Brain microvascular endothelial cell (primary cell): ENCODE results near the gene POT1.

Source experiments
- DNase-seq: peaks from one replicate; pipeline ENCODE4 v3.0.0-alpha.2; 2020
- H3K27ac ChIP-seq: fragments of 250-450 bp; sonication (Bioruptor Pico); 2 replicates; pipeline ENCODE4 v1.5.1; 2020; ENCODE audit warnings: mild to moderate bottlenecking, moderate library complexity
- H3K27me3 ChIP-seq: fragments of 250-450 bp; sonication (Bioruptor Pico); replicated peaks from 2 replicates; pipeline ENCODE4 v1.5.1; 2020; ENCODE audit warnings: mild to moderate bottlenecking
- H3K36me3 ChIP-seq: fragments of 250-450 bp; sonication (Bioruptor Pico); replicated peaks from 2 replicates; pipeline ENCODE4 v1.5.1; 2020; ENCODE audit warnings: mild to moderate bottlenecking
- H3K4me3 ChIP-seq: 2 replicates; pipeline ENCODE4 v1.5.1; 2011; ENCODE audit warnings: low read depth, mild to moderate bottlenecking, control low read depth, low read length, moderate library complexity
- CTCF ChIP-seq: IDR thresholded peaks from 2 replicates; pipeline ENCODE4 v1.5.1; 2011; ENCODE audit warnings: low read depth, mild to moderate bottlenecking, moderate library complexity, low read length, control low read depth, inconsistent platforms; ENCODE audit errors: missing control alignments
- in situ Hi-C: cut with HindIII; loops from 2 replicates; pipeline ENCODE4 v1.10.0; 2017; ENCODE audit warnings: low sequenced_read_pairs, low pct_ligation_motif_present

POT1 gene

GRCh38 chr7:124907490-124907889 is 22.1 kb downstream of the POT1 start:
- DNase-seq: no peak
- Histone ChIP-seq H3K4me3 (no peak overlapping the region), H3K27me3 (no peaks in the 10 kb centered on the region), H3K27ac (no peak overlapping the region), H3K36me3 (no peaks in the 10 kb centered on the region)
- no peak for TF ChIP-seq CTCF
- in situ Hi-C loops: no loop called here

- H3K27me3 ChIP-seq: no peaks in the 10 kb centered on the region
- in situ Hi-C loops: no loop called here
- TF ChIP-seq CTCF: no peak
- no peak overlapping the region for H3K27ac ChIP-seq
- DNase-seq: no peak
- no peaks in the 10 kb centered on the region for H3K36me3 ChIP-seq
- no peak overlapping the region for H3K4me3 ChIP-seq
Measured at GRCh38 chr7:124898531-124898930, 31.1 kb downstream of the POT1 start.

- TF ChIP-seq CTCF: no peak
- H3K27ac ChIP-seq: no peak overlapping the region
- H3K27me3 ChIP-seq: no peaks in the 10 kb centered on the region
- in situ Hi-C loops: no loop called here
- no peaks in the 10 kb centered on the region for H3K36me3 ChIP-seq
- DNase-seq: no peak
- H3K4me3 ChIP-seq: no peak overlapping the region
Measured at GRCh38 chr7:124896001-124896400, 33.6 kb downstream of the POT1 start.

- Histone ChIP-seq H3K4me3 (no peak overlapping the region), H3K27me3 (no peaks in the 10 kb centered on the region), H3K36me3 (no peaks in the 10 kb centered on the region), H3K27ac (no peak overlapping the region)
- TF ChIP-seq CTCF: no peak
- DNase-seq: no peak
- in situ Hi-C loops: no loop called here
Measured at GRCh38 chr7:124893140-124893827, 36.3 kb downstream of the POT1 start.

- in situ Hi-C loops: no loop called here
- no peak for DNase-seq
- Histone ChIP-seq H3K27me3 (no peaks in the 10 kb centered on the region), H3K36me3 (no peaks in the 10 kb centered on the region), H3K27ac (no peak overlapping the region), H3K4me3 (no peak overlapping the region)
- no peak for TF ChIP-seq CTCF
Measured at GRCh38 chr7:124887247-124887646, 42.4 kb downstream of the POT1 start.

- in situ Hi-C loops: no loop called here
- TF ChIP-seq CTCF: no peak
- no peak overlapping the region for H3K27ac ChIP-seq
Measured at GRCh38 chr7:124881981-124882380, 47.6 kb downstream of the POT1 start.

More at GRCh38 chr7:124881981-124882380, 47.6 kb downstream of the POT1 start:
- DNase-seq: no peak
- Histone ChIP-seq H3K36me3 (no peaks in the 10 kb centered on the region), H3K27me3 (no peaks in the 10 kb centered on the region), H3K4me3 (no peak overlapping the region)
